Measurements from ENCODE around the gene RCBTB1. TPM values are rescaled to one million over a fixed set of nuclear protein-coding genes. Genes with fewer than 3 reads are reported as not detected.
A peak's percentile ranks its signal among the peaks of the same experiment; 100 is the strongest.
"Not testable (repeated sequence)": the region's sequence is repeated elsewhere in the genome, so short reads cannot be mapped to it uniquely, and the experiment has no call there.

RCBTB1 gene
- total and polyA plus RNA-seq, 2 experiments from 2014 or later, result 15.2 to 17.2 TPM

DNA sequence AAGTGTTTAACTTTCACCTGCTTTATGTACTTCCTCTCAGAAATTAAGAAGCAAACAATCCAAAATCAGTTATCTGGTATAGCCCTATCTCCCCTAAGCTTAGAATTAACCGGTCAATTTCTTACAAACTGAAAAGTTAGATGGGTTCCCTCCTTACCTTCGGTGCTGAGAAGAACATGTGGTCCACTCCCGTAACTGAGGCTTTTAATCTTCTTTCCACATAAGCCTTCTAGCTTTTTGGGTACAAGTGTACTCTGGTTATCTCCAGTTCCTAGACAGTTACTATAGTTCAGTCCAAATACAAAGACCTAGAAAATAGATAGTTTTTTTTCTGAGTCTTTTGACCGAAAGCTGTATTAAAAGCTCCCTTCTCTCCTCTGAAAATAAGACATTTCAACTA is 18.9 kb downstream of the RCBTB1 start:
- H3K4me3 ChIP-seq, result no peak overlapping the region
- peaks cover 8% of the 10 kb centered on the region for H3K4me1 ChIP-seq (ENCODE audit: low read depth)
- no peak overlapping the region for H3K27ac ChIP-seq
- peaks cover 5% of the 10 kb centered on the region for H3K36me3 ChIP-seq
- no peaks in the 10 kb centered on the region for H3K27me3 ChIP-seq
- TF ChIP-seq, protein P1, sequence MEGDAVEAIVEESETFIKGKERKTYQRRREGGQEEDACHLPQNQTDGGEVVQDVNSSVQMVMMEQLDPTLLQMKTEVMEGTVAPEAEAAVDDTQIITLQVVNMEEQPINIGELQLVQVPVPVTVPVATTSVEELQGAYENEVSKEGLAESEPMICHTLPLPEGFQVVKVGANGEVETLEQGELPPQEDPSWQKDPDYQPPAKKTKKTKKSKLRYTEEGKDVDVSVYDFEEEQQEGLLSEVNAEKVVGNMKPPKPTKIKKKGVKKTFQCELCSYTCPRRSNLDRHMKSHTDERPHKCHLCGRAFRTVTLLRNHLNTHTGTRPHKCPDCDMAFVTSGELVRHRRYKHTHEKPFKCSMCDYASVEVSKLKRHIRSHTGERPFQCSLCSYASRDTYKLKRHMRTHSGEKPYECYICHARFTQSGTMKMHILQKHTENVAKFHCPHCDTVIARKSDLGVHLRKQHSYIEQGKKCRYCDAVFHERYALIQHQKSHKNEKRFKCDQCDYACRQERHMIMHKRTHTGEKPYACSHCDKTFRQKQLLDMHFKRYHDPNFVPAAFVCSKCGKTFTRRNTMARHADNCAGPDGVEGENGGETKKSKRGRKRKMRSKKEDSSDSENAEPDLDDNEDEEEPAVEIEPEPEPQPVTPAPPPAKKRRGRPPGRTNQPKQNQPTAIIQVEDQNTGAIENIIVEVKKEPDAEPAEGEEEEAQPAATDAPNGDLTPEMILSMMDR (IDR thresholded peaks at IDR 0.05; ENCODE audit: low read depth, low read length), result no peak
- DNase-seq (ENCODE audit: low read depth in 1 of 2, low spot score in 1 of 2), result no peak
- H3K9me3 ChIP-seq (ENCODE audit: low read depth), result no peaks in the 10 kb centered on the region

DNA sequence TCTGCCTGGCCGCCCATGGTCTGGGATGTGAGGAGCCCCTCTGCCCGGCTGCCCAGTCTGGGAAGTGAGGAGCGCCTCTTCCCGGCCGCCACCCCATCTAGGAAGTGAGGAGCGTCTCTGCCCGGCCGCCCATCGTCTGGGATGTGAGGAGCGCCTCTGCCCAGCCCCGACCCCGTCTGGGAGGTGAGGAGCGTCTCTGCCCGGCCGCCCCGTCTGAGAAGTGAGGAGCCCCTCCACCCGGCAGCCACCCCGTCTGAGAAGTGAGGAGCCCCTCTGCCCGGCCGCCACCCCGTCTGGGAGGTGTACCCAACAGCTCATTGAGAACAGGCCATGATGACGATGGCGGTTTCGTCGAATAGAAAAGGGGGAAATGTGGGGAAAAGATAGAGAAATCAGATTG is 19.9 kb downstream of the RCBTB1 start:
- not testable (repeated sequence) for DNase-seq (ENCODE audit: low read depth in 1 of 2, low spot score in 1 of 2); H3K9me3 ChIP-seq (ENCODE audit: low read depth); H3K4me3 ChIP-seq; H3K27me3 ChIP-seq; H3K36me3 ChIP-seq; H3K27ac ChIP-seq
- H3K4me1 ChIP-seq (ENCODE audit: low read depth), result peaks cover 13% of the 10 kb centered on the region

DNA sequence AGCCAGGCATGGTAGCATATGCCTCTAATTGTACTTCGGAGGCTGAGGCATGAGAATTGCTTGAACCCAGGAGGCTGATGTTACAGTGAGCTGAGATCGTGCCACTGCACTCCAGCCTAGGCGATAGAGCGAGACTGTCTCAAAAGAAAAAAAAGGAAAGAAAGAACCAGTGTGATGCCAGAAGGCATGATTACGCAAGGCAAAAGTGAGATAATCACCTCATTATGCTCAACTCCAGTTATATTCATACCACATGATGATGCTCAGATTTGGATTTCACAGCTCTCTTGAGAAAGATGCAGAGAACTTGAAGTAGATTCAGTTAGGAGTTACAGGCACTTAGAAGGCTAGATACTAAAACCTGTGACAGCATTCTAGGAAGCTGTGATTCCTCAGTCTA is 21.8 kb downstream of the RCBTB1 start:
- Histone ChIP-seq H3K4me3 (no peak overlapping the region), H3K27ac (no peak overlapping the region), H3K27me3 (no peaks in the 10 kb centered on the region), H3K4me1 (ENCODE audit: low read depth) (peaks cover 8% of the 10 kb centered on the region), H3K36me3 (peaks cover 10% of the 10 kb centered on the region), H3K9me3 (ENCODE audit: low read depth) (no peaks in the 10 kb centered on the region)
- TF ChIP-seq, protein P1 (IDR thresholded peaks at IDR 0.05; ENCODE audit: low read depth, low read length), result no peak
- peak in 1 of 2 donors; percentile 69 for DNase-seq (ENCODE audit: low read depth in 1 of 2, low spot score in 1 of 2)

DNA sequence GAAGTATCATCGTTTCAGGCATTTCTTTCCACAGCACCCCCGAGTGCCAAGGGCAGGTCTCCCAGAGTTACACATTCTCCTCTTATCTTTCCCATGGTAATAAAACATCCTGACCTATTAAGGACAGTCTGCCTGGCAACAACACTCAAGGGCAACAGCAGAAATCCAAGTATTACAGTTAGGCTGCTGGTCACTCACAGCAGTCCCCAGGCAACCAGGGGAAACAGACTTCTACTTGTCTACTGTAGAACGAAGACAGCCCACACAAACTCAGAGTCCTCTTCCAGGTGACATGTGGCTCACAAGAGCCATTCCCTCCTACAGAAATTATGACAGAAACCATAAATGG is 24.3 kb downstream of the RCBTB1 start:
- Histone ChIP-seq H3K4me3 (no peak overlapping the region), H3K36me3 (peaks cover 10% of the 10 kb centered on the region), H3K27me3 (no peaks in the 10 kb centered on the region), H3K9me3 (ENCODE audit: low read depth) (no peaks in the 10 kb centered on the region), H3K4me1 (ENCODE audit: low read depth) (peaks cover 8% of the 10 kb centered on the region), H3K27ac (peak overlapping the region; percentile 64)
- peak; percentile 36 to 52 for DNase-seq (ENCODE audit: low read depth in 1 of 2, low spot score in 1 of 2)
- TF ChIP-seq, protein P1 (IDR thresholded peaks at IDR 0.05; ENCODE audit: low read depth, low read length), result no peak

DNA sequence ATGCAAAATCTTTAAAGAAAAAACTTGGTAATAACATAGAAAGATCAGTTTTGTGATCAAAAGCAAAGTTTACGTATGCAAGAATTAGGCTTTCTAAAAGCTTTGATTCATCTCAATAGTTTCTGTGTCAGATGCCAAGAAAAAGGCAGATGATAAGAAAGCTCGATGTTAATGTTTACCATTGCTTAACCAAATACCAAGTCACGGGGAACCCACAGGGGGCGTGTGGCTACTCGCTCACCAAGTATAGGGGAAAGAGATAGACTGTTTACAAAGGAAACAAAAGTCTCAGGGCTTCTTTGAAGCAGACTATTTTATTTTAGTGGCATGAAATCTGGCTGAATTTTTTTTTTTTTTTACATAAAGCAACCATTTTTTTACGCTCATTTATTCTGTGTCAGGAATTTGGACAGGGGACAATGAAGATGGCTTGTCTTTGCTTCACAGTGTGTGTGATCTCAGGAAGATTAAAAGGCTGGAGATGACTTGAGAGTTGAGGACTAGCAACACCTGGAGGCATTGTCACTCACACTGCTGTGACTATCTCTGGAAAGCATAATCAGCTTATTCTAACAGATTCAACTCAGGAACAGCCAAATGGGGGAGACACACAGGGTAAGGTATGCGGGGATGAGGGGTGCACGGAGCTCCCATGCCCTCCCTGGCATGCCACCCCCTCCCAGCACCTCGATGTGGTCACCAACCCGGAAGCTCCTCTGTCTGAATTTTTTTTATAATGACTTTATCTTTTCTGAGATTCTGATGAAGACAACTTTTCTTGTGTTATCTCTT is 24.9 kb downstream of the RCBTB1 start:
- Histone ChIP-seq H3K4me3 (no peak overlapping the region), H3K27ac (peak overlapping the region; percentile 64), H3K4me1 (ENCODE audit: low read depth) (peaks cover 8% of the 10 kb centered on the region), H3K9me3 (ENCODE audit: low read depth) (no peaks in the 10 kb centered on the region), H3K27me3 (no peaks in the 10 kb centered on the region), H3K36me3 (peaks cover 11% of the 10 kb centered on the region)
- TF ChIP-seq, protein P1 (IDR thresholded peaks at IDR 0.05; ENCODE audit: low read depth, low read length), result peak; percentile 53
- DNase-seq (ENCODE audit: low read depth in 1 of 2, low spot score in 1 of 2), result peak; percentile 12 to 70

DNA sequence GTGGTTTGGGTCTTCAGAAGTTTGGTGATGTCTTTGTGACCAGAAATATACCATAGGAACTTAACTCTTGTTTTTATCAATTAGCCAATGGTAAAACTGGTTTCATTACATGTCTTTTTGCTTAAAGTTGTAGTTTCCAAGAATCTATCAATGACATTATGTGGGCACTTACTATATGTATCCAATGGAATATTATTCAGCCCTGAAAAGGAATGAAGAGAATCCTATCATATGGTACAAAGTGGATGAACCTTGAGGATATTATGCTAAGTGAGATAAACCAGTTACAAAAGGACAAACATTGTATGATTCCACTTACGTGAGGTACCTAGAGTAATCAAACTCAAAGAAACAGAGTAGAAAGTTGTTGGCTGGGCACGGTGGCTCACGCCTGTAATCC is 26.4 kb downstream of the RCBTB1 start:
- Histone ChIP-seq H3K27ac (no peak overlapping the region), H3K9me3 (ENCODE audit: low read depth) (no peaks in the 10 kb centered on the region), H3K36me3 (peaks cover 14% of the 10 kb centered on the region), H3K27me3 (no peaks in the 10 kb centered on the region), H3K4me3 (no peak overlapping the region), H3K4me1 (ENCODE audit: low read depth) (peaks cover 8% of the 10 kb centered on the region)
- TF ChIP-seq, protein P1 (IDR thresholded peaks at IDR 0.05; ENCODE audit: low read depth, low read length), result no peak
- no peak for DNase-seq (ENCODE audit: low read depth in 1 of 2, low spot score in 1 of 2)

Measured in cardiac muscle cell (in vitro differentiated cells and primary cell).